Adrenal gland (tissue), 12 donors: ENCODE data around the gene CLIC4. TPM values are rescaled to one million over a fixed set of nuclear protein-coding genes. Genes with fewer than 3 reads are reported as not detected.

Source experiments
- DNase-seq, 7 donors: peaks; one replicate each; pipeline ENCODE4 v3.0.0-alpha.2; 2019 to 2020
- H3K27ac ChIP-seq, 5 donors: fragments of 200-600 bp; sonication (generic) in 4 of 5; 1 replicate in 3 of 5; 2 replicates in 2 of 5; pipeline versions ENCODE4 v1.5.1 to v1.8.0; 2016 to 2020; ENCODE audit warnings: mild to moderate bottlenecking in 1 of 5
- H3K27me3 ChIP-seq: fragments of 200-600 bp; 2 replicates; pipeline ENCODE4 v1.8.0; 2021
- H3K36me3 ChIP-seq, 2 donors: fragments of 200-600 bp; replicated peaks in 1 of 2; 1 replicate in 1 of 2; 2 replicates in 1 of 2; pipeline versions ENCODE4 v1.5.1 to v1.8.0; 2018 to 2022
- H3K4me1 ChIP-seq, 2 donors: fragments of 200-600 bp; replicated peaks in 1 of 2; 1 replicate in 1 of 2; 2 replicates in 1 of 2; pipeline versions ENCODE4 v1.5.1 to v1.8.0; 2018 to 2021
- H3K4me3 ChIP-seq, 4 donors: fragments of 200-600 bp; sonication (generic) in 3 of 4; one replicate each; pipeline ENCODE4 v1.5.1; 2016 to 2018
- H3K9me3 ChIP-seq, 3 donors: fragments of 200-600 bp; sonication (generic) in 1 of 3; replicated peaks in 1 of 3; 1 replicate in 2 of 3; 2 replicates in 1 of 3; pipeline versions ENCODE4 v1.5.1 to v1.8.0; 2016 to 2021
- CTCF ChIP-seq, 6 experiments: fragments of 450-650 bp in 4 of 6; fragments of 200-600 bp in 2 of 6; sonication (generic) in 1 of 6; IDR thresholded peaks; 1 replicate in 5 of 6; 2 replicates in 1 of 6; pipeline versions ENCODE4 v1.5.1 to v1.8.0; 2016 to 2021; ENCODE audit warnings: antibody characterized with exemption in 6 of 6, mild to moderate bottlenecking in 2 of 6, moderate library complexity in 1 of 6
- POLR2A ChIP-seq, 2 donors: fragments of 450-650 bp; IDR thresholded peaks; one replicate each; pipeline ENCODE4 v1.6.1; 2017; ENCODE audit warnings: antibody characterized with exemption in 2 of 2, mild to moderate bottlenecking in 2 of 2, moderate library complexity in 1 of 2
- WGBS, 4 donors: extraction: QIAGEN DNeasy Blood & Tissue Kit in 2 of 4; methylation state at CpG; one replicate each; pipeline versions ENCODE4 v1.1.5 to v1.1.7; 2013 to 2017; 5-methylcytosine and 5-hydroxymethylcytosine counted together
- intact Hi-C, 2 donors: fragments of 100-400 bp; cut with DNase I; formaldehyde crosslinking; loops; one replicate each; pipeline versions ENCODE4 v1.14.1 to v1.15.0; 2022 to 2023
- polyA plus RNA-seq, 3 donors: library from polyadenylated mRNA; stranded (reverse); fragments of 200-250 nt in 2 of 3; fragments of 350-450 nt in 1 of 3; fragmentation: Illumina TruSeq in 1 of 3; extraction: RNeasy Lipid Tissue Mini Kit (QIAGEN cat#74804) in 1 of 3; gene quantifications; one replicate each; pipeline ENCODE4 v1.2.3, GENCODE V29; 2013 to 2014
- total RNA-seq, 9 donors: library from RNA; depleted of rRNA in 4 of 9; stranded (reverse); fragments of >200 nt in 4 of 9; fragments of 120-200 nt in 1 of 9; fragmentation: NEBNext Ultra II Directional in 1 of 9; extraction: Animal tissue kit (Norgen Biotek cat#: 25700) in 1 of 9; gene quantifications; one replicate each; pipeline versions ENCODE4 v1.1.0 to v1.2.4, GENCODE V29; 2013 to 2023
- donor health status: healthy with polysubstance abuse.
- donor health status: Bipolar disorder and iron deficiency.
- donor health status: DM: yes; HTN: yes; CAD: no.
- donor health status: DM: no; HTN: no; CAD: no.
- donor health status: DM: no; HTN: no; CAD: no.
- donor health status: DM: yes; HTN: yes; CAD: no.

Gene CLIC4
- total and polyA plus RNA-seq, 12 donors = 26.8 to 166 (median 107) TPM

- Histone ChIP-seq H3K4me3 (no peak overlapping the region), H3K27me3 (no peaks in the 10 kb centered on the region), H3K36me3 (no peaks in the 10 kb centered on the region), H3K27ac (no peak overlapping the region), H3K9me3 (no peaks in the 10 kb centered on the region), H3K4me1 (peaks cover 0 to 3% of the 10 kb centered on the region in 2 donors)
- DNase-seq = no peak
- WGBS, 4 donors = 72 to 91% (median 84%) methylated on average over 4 to 7 of the region's 7 CpGs
- TF ChIP-seq CTCF (IDR thresholded peaks at IDR 0.05) = no peak
- no peak for TF ChIP-seq POLR2A (IDR thresholded peaks at IDR 0.05)
- intact Hi-C loops = loop anchor here in 1 of 2 donors (5.0 kb wide), 1 partner anchor 33 kb away; no protein-coding TSS in a partner anchor
These were observed 45.6 kb upstream of the CLIC4 start for GRCh38 chr1:24699628-24700027.

- Histone ChIP-seq H3K36me3 (no peaks in the 10 kb centered on the region), H3K27ac (no peak overlapping the region), H3K27me3 (no peaks in the 10 kb centered on the region), H3K4me3 (no peak overlapping the region), H3K9me3 (no peaks in the 10 kb centered on the region), H3K4me1 (no peaks in the 10 kb centered on the region)
- intact Hi-C loops = no loop called here
- WGBS, 4 donors = 78 to 89% (median 85%) methylated on average over 5 to 8 of the region's 8 CpGs
- DNase-seq = no peak
- TF ChIP-seq CTCF (IDR thresholded peaks at IDR 0.05) = no peak
- TF ChIP-seq POLR2A (IDR thresholded peaks at IDR 0.05) = no peak
These were observed 42.5 kb upstream of the CLIC4 start for GRCh38 chr1:24702511-24703293.

- H3K27me3 ChIP-seq = no peaks in the 10 kb centered on the region
- no peaks in the 10 kb centered on the region for H3K4me1 ChIP-seq
- H3K36me3 ChIP-seq = no peaks in the 10 kb centered on the region
- no peak for DNase-seq
- H3K27ac ChIP-seq = peak overlapping the region in 2 of 5 donors; percentile 57 to 58
- no peaks in the 10 kb centered on the region for H3K9me3 ChIP-seq
- intact Hi-C loops = no loop called here
- TF ChIP-seq CTCF (IDR thresholded peaks at IDR 0.05) = no peak
- WGBS, 4 donors = 66 to 82% (median 73%) methylated on average over 11 to 16 of the region's 16 CpGs
- no peak overlapping the region for H3K4me3 ChIP-seq
These were observed 40.6 kb upstream of the CLIC4 start for GRCh38 chr1:24704411-24705259.
